GM18511 (cell line): ENCODE results near the gene ANKRD31.
"Not testable (repeated sequence)": the region's sequence is repeated elsewhere in the genome, so short reads cannot be mapped to it uniquely, and the experiment has no call there.

Experiments used
- ATAC-seq: cut with Tn5 transposase; IDR thresholded peaks from one replicate; pipeline ENCODE4 v1.9.1; 2021; ENCODE audit warnings: mild to moderate bottlenecking, moderate library complexity; ENCODE audit not compliant: unreplicated experiment

Gene ANKRD31

DNA sequence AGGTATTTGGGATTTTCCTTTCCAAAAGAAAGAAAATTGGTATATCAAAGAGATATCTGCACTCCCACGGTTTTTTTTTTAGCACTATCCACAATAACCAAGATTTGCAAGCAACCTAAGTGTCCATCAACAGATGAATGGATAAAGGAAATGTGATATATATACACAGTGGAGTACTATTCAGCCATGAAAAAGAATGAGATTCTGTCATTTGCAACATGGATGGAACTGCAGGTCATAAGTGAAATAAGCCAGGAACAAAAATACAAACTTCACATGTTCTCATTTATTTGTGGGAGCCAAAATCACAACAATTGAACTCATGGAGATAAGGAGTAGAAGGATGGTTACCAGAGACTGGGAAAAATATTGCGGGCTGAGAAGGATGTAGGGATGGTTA is 9.8 kb downstream of the ANKRD31 start:
- ATAC-seq = no peak

DNA sequence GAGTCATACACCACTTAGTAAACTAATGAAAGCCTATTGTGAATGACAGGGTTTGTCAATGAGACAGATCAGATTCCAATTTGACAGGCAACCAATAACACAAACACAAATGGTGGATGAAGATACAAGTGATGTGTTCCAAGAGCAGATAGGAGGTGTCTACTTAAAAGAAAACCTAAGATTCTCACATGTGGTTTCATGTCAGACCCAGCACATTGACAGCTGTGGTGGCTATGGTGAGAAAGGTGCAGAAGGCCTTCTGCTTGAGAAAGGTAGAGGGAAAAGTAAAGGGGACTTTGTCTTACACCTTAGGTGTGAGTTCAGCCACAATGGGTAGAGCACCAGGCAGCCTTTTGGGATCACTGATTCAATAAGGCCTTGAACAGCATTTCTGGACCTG is 11.2 kb downstream of the ANKRD31 start:
- ATAC-seq = no peak

DNA sequence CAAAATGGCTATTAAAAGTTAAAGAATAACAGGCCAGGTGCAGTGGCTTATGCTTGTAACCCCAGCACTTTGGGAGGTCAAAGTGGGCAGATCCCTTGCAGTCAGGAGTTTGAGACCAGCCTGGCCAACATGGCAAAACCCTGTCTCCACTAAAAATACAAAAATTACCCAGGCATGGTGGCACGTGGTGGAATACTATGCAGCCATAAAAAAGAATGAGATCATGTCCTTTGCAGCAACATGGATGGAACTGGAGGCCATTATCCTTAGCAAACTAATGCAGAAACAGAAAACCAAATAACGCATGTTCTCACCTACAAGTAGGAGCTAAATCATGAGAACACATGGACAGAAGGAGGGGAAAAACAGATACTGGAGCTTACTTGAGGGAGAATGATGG is 15.9 kb downstream of the ANKRD31 start:
- ATAC-seq = not testable (repeated sequence)

DNA sequence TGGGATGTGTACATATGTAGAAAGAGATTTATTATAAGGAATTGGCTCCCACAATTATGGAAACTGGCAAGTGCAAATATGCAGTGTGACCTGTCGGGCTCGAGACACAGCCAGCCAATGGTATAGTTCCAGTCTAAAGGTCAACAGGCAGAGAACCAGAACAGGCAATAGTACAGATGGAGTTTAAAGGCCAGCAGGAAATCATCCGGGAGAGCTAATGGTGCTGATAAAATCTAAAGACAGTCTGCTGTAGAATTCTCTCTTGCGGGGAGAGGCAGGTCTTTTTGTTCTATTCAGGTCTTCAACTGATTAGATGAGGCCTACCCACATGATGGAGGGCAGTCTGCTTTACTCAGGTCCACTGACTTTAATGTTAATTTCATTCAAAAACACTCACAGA is 21.8 kb downstream of the ANKRD31 start:
- ATAC-seq = no peak

DNA sequence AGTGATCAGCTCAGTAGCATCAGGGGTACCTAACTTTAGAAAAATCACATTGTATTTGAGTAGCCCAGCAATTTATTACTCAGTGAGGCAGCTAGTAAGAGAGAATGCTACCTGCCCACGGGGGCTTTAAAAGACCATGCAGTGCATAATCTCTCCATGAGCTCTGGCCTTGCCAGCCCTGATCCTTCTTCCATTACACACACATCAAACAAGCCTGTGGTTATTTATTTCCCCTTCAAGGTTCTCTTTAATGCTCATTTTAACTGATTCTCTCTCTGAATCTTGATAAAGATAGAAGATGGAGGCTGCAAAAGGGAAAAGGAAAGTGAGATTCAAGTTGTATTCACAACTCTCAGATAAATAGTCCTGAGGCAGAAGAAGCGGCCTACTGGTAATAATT is 22.3 kb downstream of the ANKRD31 start:
- ATAC-seq = no peak

DNA sequence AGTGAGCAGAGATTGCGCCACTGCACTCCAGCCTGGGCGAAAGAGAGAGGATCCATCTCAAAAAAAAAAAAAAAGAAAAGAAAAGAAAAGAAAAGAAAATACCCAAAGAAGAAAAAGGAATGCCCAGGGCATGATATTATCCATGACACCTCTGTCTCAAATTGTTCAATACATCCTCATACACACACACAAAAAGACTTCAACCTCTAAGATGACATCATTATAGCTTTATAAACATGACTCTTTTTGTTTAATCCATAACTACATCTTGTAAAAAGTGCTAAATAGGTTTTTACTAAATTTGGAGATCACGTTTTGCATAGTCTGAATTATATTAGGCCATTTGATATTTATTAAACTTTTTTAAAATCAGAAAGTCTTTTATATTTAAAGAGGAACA is 33.1 kb downstream of the ANKRD31 start:
- ATAC-seq = no peak

DNA sequence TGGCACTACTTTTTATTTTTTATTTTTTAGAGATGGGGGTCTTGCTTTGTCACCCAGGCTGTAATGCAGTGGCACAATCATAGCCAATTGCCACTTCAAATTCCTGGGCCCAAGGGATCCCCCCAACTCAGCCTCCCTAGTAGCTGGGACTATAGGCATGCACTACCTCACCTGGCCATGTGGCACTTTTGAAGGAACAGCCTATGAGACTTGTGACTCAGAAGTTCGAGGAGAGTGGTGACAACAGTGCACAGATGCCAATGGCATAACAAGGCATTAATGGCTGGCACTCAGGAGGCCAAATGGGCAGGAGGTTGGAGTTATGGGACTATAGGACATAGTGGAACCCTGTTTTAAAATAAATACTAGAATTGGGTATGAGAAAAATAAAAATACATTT is 33.7 kb downstream of the ANKRD31 start:
- no peak for ATAC-seq

DNA sequence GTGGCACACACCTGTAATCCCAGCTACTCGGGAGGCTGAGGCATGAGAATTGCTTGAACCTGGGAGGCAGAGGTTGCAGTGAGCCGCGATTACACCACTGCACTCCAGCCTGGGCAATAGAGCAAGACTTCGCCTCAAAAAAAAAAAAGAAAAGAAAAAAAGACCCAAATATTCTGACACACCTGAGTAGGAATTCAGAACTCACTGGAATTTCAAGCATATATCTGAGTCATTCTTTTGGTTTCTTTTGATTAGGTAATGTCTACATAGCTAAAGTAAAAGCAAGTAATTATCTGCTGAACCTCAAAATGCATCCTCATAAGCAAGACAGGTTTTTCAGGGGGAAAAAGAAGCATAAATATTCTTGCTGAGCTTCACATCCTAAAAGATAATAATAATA is 35.9 kb downstream of the ANKRD31 start:
- ATAC-seq = no peak

DNA sequence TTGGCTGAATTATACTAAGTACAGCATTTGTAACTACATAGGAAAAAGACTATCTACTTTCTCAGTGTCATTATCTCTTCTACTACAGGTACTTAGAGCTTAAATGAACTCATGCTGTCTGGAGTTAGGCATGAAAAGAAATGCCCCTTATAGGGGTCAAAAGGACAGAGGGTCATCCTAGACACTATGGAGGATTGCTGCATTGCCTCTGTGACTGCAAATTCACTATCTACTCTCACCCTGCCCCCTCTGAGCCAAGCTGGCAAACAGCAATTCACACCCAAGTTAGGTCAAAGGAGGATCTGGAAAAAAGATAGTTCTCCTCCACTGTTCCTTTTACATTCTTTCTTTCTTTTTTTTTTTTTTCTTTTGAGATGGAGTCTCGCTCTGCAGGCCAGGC is 36.7 kb downstream of the ANKRD31 start:
- no peak for ATAC-seq

DNA sequence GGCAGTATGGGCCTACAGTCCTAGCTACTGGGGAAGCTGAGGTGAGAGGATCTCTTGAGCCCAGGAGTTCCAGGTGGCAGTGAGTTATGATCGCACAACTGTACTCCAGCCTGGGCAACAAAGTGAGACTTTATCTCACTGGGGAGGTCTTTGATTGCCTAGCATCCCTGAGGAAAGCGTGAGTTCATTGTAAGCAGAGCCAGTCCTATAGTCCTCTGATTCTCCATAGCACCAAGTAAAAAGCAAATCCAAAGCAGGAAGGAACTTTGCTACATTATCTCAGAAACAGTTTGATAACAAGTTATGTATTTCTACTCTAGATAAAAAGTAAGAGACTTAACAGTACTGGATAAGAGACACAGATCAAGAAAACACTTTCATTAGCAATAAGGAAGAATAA is 37.6 kb downstream of the ANKRD31 start:
- ATAC-seq = no peak

DNA sequence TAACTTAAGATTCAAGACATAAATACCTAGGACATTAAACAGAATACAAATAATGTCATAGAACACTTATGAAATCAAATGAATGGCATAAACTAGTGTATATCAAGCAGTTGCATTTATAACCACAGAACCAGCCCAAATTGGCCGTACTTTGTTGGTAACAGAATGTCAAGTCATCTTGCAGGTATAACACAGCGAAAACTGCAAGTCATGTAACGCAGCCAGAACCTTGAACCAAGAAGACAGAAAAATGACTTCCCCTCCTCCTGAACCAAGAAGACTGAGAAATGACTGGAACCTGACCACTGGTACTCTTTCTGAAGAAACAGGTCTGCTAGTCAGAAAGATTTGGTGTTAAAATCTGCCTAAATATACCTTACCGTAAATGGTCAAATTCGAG is 38.9 kb downstream of the ANKRD31 start:
- ATAC-seq = no peak

DNA sequence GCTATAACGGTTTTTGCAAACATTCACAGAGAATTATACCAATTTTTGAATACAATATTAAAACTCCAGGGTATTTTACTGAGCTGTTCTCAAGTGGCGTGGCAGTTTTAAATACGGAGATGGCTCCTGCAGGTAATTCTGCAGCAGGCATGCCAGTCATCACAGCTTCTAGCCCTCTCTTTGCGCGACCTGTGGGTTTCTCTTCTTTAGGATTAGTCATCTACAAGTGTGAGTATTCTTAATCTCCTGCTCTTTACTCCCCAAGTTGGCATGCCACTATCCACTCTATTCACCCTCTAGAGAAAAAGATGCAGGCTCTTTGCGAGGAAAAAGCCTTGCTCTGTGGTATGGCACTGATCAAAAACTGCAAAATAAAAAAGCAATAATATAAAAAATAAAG is 43.9 kb downstream of the ANKRD31 start:
- ATAC-seq = no peak

DNA sequence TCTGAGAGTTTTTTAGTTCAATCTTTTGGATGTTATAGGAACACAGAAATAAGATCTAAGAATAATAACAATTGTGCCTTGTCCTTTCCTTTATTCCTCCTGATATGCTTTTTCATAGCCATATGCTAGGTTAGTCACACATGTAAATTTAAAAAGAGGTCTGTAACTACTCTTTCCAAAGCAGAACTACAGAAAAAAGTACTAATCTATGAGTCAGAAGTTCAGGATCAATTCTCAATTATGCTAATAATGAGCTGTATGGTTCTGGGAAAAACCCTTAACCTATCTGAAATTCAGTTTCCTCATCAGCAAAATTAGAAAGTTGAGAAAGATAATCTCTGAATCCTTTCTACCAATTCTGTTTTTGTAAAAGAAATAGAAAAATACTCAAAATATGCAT is 44.4 kb downstream of the ANKRD31 start:
- ATAC-seq = no peak

DNA sequence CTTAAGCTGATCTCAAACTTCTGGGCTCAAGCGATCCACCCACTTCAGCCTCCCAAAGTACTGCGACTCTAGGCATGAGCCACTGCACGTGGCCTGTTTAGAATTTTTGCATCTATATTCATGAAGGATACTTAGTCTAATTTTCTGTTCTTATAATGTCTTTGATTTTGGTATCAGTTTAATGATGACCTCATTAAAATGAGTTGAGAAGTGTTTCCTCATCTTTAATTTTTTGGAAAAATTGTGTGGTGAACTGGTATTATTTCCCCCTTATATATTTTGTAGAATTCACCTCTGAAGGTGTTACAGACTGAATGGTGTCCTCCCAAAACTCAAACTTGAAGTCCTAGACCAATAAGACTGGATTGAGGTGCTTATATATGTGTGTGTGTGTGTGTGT is 46.5 kb downstream of the ANKRD31 start:
- no peak for ATAC-seq

DNA sequence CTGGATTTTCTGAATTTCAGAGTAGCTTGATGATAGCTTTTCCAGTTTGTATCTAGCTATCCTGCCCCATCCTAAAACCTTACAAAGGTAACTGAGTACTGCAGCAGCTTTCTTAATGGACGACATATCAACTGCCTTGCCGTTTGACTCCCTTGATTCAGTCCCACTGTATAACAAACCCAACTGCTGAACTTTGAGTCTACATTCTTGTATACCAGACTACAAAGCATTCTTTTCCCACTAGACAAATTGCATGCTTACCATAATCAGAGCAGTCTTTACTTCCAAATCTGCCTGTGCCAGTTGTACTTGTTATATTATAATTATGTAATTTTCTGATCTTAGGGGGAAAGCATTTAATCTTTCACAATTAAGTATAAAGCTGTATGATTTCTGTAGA is 47.3 kb downstream of the ANKRD31 start:
- no peak for ATAC-seq

DNA sequence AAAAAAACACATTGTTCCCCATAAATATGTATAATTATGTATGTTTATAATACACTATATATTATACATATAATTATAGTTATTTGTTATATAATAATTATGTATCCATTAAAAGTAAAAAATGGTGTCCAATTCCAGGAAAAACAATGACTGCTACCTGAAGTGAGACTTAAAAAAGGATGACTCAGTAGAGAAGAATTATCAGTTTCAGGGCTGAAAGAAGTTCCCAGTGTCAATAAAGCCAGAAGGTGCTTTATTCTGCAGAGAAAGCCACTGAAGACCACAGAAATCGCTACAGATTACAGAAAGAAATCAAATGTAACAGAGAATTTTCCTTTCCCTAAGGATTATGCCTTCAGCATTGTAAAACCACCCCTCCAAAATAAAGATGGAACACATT is 50.9 kb downstream of the ANKRD31 start:
- no peak for ATAC-seq

DNA sequence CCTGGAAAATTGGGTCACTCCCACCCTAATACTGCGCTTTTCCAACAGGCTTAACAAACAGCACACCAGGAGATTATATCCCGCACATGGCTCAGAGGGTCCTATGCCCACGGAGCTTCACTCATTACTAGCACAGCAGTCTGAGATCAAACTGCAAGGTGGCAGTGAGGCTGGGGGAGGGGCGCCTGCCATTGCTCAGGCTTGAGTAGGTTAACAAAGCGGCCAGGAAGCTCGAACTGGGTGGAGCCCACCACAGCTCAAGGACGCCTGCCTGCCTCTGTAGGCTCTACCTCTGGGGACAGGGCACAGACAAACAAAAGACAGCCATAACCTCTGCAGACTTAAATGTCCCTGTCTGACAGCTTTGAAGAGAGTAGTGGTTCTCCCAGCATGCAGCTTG is 60.7 kb downstream of the ANKRD31 start:
- not testable (repeated sequence) for ATAC-seq

DNA sequence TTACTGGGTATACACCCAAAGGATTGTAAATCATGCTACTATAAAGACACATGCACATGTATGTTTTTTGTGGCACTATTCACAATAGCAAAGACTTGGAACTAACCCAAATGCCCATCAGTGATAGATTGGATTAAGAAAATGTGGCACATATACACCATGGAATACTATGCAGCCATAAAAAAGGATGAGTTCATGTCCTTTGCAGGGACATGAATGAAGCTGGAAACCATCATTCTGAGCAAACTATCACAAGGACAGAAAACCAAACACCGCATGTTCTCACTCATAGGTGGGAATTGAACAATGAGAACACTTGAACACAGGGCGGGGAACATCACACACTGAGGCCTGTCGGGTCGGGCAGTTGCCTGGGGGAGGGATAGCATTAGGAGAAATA is 61.8 kb downstream of the ANKRD31 start:
- ATAC-seq = not testable (repeated sequence)

DNA sequence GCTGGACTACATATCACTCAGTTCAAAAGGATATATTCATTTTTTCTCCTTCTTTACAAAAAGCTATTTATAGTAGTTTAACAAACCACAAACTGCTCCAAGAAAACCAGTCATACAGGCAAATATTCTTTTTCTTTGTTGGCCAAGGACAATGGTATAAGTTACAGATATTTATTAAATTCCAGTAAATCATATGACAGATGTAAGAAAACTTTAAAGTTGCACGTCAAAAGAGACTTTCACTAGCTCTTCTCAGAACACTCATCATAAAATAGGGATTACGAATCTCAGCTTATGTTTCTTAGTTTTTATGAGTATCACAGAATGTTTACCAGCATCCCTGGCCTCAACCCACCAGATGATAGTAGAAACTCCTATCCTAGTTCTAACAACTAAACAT is 67.2 kb downstream of the ANKRD31 start:
- ATAC-seq = no peak

DNA sequence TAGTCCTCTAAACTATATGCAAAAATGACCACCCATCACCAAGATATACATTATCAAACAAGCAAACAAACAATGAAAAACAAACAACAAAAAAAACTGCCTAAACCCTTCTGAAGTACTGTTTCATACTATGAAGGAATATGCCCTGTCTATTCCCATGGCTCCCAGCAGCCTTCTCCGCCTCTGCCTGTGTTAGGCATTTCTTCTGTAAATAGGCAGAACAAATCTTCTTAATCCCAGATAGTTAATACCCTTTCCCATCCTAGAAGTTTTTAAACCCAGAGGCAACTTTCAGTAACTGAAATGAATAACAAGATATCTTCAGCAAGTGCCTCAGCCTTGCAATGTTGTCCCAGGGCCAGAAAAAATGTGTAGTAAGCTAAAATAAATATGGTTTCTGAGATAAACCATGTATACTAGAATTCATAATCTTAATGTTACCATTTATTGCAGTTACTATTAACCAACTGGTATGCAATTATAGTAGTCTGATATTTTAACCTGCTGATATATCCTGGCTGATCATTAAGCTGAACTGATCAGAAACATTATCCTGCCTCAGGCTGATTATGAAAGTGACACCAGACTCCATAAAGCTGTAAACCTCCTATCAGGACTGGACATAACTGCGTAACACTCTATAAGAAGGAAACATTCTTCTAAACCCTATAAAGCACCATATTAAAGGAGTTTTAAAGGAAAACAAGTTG is 68.5 kb downstream of the ANKRD31 start:
- no peak for ATAC-seq

DNA sequence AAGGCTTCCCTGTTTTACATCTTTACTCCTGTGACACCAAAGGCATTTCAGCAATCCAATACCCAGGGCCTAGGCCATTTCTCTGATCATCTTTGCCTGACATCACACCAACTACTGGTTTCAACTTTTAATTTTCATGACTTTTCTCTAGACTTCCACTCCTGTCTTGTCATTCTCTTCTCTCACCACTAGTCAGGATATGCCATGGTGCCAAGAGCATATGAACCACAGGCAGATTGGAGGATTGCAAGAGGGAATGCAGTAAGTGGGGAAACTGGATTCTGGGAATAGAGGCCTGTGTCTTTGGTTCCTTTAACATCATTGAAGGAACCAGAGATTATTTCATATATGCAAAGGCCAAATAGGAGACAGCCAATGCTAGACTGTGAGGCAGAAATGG is 69.3 kb downstream of the ANKRD31 start:
- no peak for ATAC-seq

DNA sequence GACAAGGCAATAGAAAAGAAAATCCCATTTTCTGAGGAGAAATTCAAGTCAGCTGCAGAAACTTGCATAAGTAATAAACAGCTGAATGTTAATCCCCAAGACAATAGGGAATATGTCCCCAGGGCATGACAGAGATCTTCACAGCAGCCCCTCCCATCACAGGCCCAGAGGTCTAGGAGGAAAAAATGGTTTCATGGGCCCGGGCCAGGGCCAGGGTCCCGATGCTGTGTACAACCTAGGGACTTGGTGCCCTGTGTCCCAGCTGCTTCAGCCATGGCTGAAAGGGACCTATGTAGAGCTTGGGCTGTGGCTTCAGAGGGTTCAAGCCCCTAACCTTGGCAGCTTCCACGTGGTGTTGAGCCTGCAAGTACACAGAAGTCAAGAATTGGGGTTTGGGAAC is 75.2 kb downstream of the ANKRD31 start:
- not testable (repeated sequence) for ATAC-seq

DNA sequence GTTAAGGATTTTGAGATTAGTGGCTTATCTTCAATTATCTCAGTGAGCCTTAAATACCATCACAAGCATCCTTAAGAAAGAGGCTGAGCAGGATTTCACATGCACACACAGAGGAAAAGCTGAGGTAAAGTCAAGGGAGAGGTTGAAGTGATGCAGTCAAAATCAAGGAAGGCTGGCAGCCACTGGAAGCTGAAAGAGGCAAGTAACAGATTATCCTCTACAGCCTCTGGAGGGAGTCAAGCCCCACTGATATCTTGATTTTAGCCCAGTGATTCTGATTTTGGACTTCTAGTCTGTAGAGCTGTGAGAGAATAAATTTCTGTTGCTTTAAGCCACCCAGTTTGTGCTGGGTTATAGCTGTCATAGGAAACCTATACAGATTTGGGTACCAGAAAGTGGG is 80.1 kb downstream of the ANKRD31 start:
- no peak for ATAC-seq
